GM19455 (cell line): ENCODE measurements around the gene FAAP100.

Experiments
- ATAC-seq: cut with Tn5 transposase; IDR thresholded peaks from one replicate; pipeline ENCODE4 v1.9.1; 2021; ENCODE audit not compliant: unreplicated experiment

Gene FAAP100

GRCh38 chr17:81553616-81554181 lies 1.5 kb upstream of the FAAP100 start:
- no peak for ATAC-seq

GRCh38 chr17:81553018-81553615 lies 964 bp upstream of the FAAP100 start:
- peak; percentile 43 for ATAC-seq

- peak; percentile 29 for ATAC-seq
These were observed 502 bp downstream of the FAAP100 start for GRCh38 chr17:81551458-81552243.

- no peak for ATAC-seq
These were observed 1.2 kb downstream of the FAAP100 start for GRCh38 chr17:81550830-81551457.

- no peak for ATAC-seq
These were observed 1.9 kb downstream of the FAAP100 start for GRCh38 chr17:81550285-81550684.

- ATAC-seq, result no peak
These were observed 2.3 kb downstream of the FAAP100 start for GRCh38 chr17:81549826-81550225.

GRCh38 chr17:81549031-81549557 lies 3.1 kb downstream of the FAAP100 start:
- ATAC-seq, result no peak

GRCh38 chr17:81547614-81547982 lies 4.6 kb downstream of the FAAP100 start:
- no peak for ATAC-seq

GRCh38 chr17:81546906-81547613 lies 5.1 kb downstream of the FAAP100 start:
- no peak for ATAC-seq

GRCh38 chr17:81545160-81545949 lies 6.8 kb downstream of the FAAP100 start:
- no peak for ATAC-seq

GRCh38 chr17:81544281-81544974 lies 7.7 kb downstream of the FAAP100 start:
- ATAC-seq, result no peak

GRCh38 chr17:81543756-81544155 lies 8.4 kb downstream of the FAAP100 start:
- ATAC-seq, result no peak

GRCh38 chr17:81543339-81543675 lies 8.8 kb downstream of the FAAP100 start:
- no peak for ATAC-seq

GRCh38 chr17:81542431-81543338 lies 9.5 kb downstream of the FAAP100 start:
- no peak for ATAC-seq

GRCh38 chr17:81541123-81541522 lies 11.0 kb downstream of the FAAP100 start:
- no peak for ATAC-seq

- no peak for ATAC-seq
These were observed 11.5 kb downstream of the FAAP100 start for GRCh38 chr17:81540676-81541027.

- no peak for ATAC-seq
These were observed 12.0 kb downstream of the FAAP100 start for GRCh38 chr17:81539961-81540675.

GRCh38 chr17:81539571-81539900 lies 12.6 kb downstream of the FAAP100 start:
- no peak for ATAC-seq
